Skeletal muscle tissue (tissue), 4 donors: Measurements from ENCODE around the gene KLF13. TPM values are rescaled to one million over a fixed set of nuclear protein-coding genes. Genes with fewer than 3 reads are reported as not detected.

ENCODE experiments used
- H3K27ac ChIP-seq: one replicate; pipeline ENCODE4 v1.7.0; 2013; ENCODE audit warnings: mild to moderate bottlenecking, low read depth, low read length, inconsistent platforms
- H3K27me3 ChIP-seq, 3 donors: one replicate each; pipeline ENCODE4 v1.7.0; 2013; ENCODE audit warnings: low read length in 3 of 3; ENCODE audit not compliant: control insufficient read depth in 3 of 3, insufficient read depth in 3 of 3
- H3K36me3 ChIP-seq, 3 donors: one replicate each; pipeline ENCODE4 v1.7.0; 2013; ENCODE audit warnings: low read length in 3 of 3; ENCODE audit not compliant: control insufficient read depth in 3 of 3, insufficient read depth in 3 of 3
- H3K4me1 ChIP-seq, 3 donors: one replicate each; pipeline ENCODE4 v1.7.0; 2013; ENCODE audit warnings: low read length in 3 of 3, mild to moderate bottlenecking in 3 of 3; ENCODE audit not compliant: control insufficient read depth in 3 of 3, insufficient read depth in 3 of 3
- H3K4me3 ChIP-seq, 3 donors: one replicate each; pipeline ENCODE4 v1.7.0; 2013; ENCODE audit warnings: low read length in 3 of 3
- H3K9ac ChIP-seq, 3 donors: one replicate each; pipeline ENCODE4 v1.7.0; 2013; ENCODE audit warnings: low read length in 3 of 3, mild to moderate bottlenecking in 3 of 3, moderate library complexity in 2 of 3, low read depth in 1 of 3
- H3K9me3 ChIP-seq, 3 donors: one replicate each; pipeline ENCODE4 v1.7.0; 2013; ENCODE audit warnings: low read length in 3 of 3; ENCODE audit not compliant: control insufficient read depth in 3 of 3
- total RNA-seq: library from RNA; depleted of rRNA; stranded (reverse); fragments of >200 nt; gene quantifications from one replicate; pipeline ENCODE4 v1.2.3, GENCODE V29; 2014
- donor health status: Osteomylitis.

The KLF13 gene
- total RNA-seq, 1 donor from 2014 or later, result 20.4 TPM

DNA sequence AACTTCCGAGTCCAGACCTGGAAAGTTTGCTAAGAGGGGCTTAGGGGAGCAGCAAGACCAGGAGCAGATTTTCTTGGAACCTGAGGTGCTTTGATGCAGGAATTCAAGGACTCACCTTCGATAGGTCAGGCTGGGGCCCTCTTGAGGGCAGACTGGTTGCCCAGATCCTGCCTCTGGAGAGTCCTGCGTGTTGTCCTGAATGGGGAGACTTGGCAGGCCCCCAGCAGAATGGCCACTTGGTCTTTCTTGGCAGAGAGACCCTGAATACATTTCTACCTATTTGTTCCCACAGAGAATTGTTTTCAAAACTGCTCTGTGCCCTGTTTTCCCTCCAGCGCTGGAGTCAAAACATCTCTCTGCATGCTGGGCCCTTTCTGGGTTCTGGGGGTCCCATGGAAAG lies 4.2 kb downstream of the KLF13 start:
- H3K27me3 ChIP-seq, result no peaks in the 10 kb centered on the region
- H3K9me3 ChIP-seq, result no peaks in the 10 kb centered on the region
- peaks cover 0 to 3% (median 0%) of the 10 kb centered on the region in 3 donors for H3K36me3 ChIP-seq
- H3K9ac ChIP-seq, result peak overlapping the region in 1 of 3 donors; percentile 58
- H3K4me1 ChIP-seq, result peaks cover 62 to 68% (median 64%) of the 10 kb centered on the region in 3 donors
- H3K27ac ChIP-seq, result no peak overlapping the region
- H3K4me3 ChIP-seq, result no peak overlapping the region

GRCh38 chr15:31331389-31331788 lies 4.8 kb downstream of the KLF13 start:
- H3K9ac ChIP-seq, result no peak overlapping the region
- H3K4me1 ChIP-seq, result peaks cover 68 to 73% (median 69%) of the 10 kb centered on the region in 3 donors
- no peak overlapping the region for H3K4me3 ChIP-seq
- no peaks in the 10 kb centered on the region for H3K9me3 ChIP-seq
- H3K27ac ChIP-seq, result no peak overlapping the region
- peaks cover 0 to 3% (median 0%) of the 10 kb centered on the region in 3 donors for H3K36me3 ChIP-seq
- H3K27me3 ChIP-seq, result no peaks in the 10 kb centered on the region

GRCh38 chr15:31332020-31332680 lies 5.5 kb downstream of the KLF13 start:
- H3K27ac ChIP-seq, result no peak overlapping the region
- peaks cover 75 to 81% (median 77%) of the 10 kb centered on the region in 3 donors for H3K4me1 ChIP-seq
- H3K9me3 ChIP-seq, result no peaks in the 10 kb centered on the region

GRCh38 chr15:31332681-31333071 lies 6.0 kb downstream of the KLF13 start:
- Histone ChIP-seq H3K36me3 (peaks cover 0 to 3% (median 0%) of the 10 kb centered on the region in 3 donors), H3K27ac (no peak overlapping the region), H3K4me1 (peaks cover 80 to 86% (median 82%) of the 10 kb centered on the region in 3 donors), H3K9me3 (no peaks in the 10 kb centered on the region), H3K9ac (peak overlapping the region in 2 of 3 donors; percentile 5 to 25), H3K27me3 (no peaks in the 10 kb centered on the region), H3K4me3 (no peak overlapping the region)

More at GRCh38 chr15:31332020-31332680, 5.5 kb downstream of the KLF13 start:
- Histone ChIP-seq H3K27me3 (no peaks in the 10 kb centered on the region), H3K36me3 (peaks cover 0 to 3% (median 0%) of the 10 kb centered on the region in 3 donors), H3K4me3 (no peak overlapping the region), H3K9ac (peak overlapping the region in 1 of 3 donors; percentile 5)

- H3K9me3 ChIP-seq, result no peaks in the 10 kb centered on the region
- H3K27me3 ChIP-seq, result no peaks in the 10 kb centered on the region
- H3K27ac ChIP-seq, result no peak overlapping the region
- no peak overlapping the region for H3K4me3 ChIP-seq
- peak overlapping the region in 1 of 3 donors; percentile 25 for H3K9ac ChIP-seq
- peaks cover 0 to 3% (median 0%) of the 10 kb centered on the region in 3 donors for H3K36me3 ChIP-seq
- peaks cover 85 to 90% (median 87%) of the 10 kb centered on the region in 3 donors for H3K4me1 ChIP-seq
Observed at GRCh38 chr15:31333119-31333518, 6.5 kb downstream of the KLF13 start.

- Histone ChIP-seq H3K36me3 (peaks cover 0 to 3% (median 0%) of the 10 kb centered on the region in 3 donors), H3K9ac (no peak overlapping the region), H3K9me3 (no peaks in the 10 kb centered on the region), H3K4me1 (peaks cover 87 to 94% (median 91%) of the 10 kb centered on the region in 3 donors), H3K27me3 (no peaks in the 10 kb centered on the region), H3K27ac (no peak overlapping the region), H3K4me3 (no peak overlapping the region)
Observed at GRCh38 chr15:31333820-31334219, 7.2 kb downstream of the KLF13 start.

DNA sequence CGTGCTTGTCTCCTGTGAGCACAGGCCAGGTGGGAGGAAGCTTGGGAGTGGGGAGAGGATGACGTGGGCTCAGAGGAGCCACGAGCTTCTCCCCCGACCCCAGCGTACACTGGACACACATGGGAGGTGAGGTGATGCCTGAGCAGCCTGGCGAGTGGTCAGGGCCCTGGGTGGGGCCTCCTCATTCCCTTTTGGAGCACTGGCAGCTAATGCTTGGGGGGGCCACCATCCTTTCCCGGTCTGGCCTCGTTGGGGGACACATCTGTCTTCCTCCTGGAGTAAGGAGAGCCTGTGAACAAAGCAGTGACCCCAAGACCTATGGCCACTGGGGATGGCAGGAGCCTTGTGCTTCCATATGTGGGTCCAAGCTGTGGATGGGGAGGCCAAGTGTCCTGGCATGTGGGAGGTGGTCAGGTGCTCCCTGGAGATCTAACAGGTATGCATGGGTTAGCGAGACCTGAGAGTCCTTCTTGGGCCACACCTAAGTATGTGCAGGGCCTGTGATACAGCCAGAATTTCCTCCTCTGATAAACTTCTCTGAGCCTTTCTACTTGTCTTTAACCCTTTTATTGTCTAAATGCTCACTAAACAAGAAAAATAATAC lies 9.5 kb downstream of the KLF13 start:
- peaks cover 0 to 5% (median 0%) of the 10 kb centered on the region in 3 donors for H3K36me3 ChIP-seq
- H3K27me3 ChIP-seq, result no peaks in the 10 kb centered on the region
- peaks cover 89 to 94% (median 92%) of the 10 kb centered on the region in 3 donors for H3K4me1 ChIP-seq
- H3K9me3 ChIP-seq, result no peaks in the 10 kb centered on the region
- H3K27ac ChIP-seq, result no peak overlapping the region
- H3K4me3 ChIP-seq, result peak overlapping the region in 2 of 3 donors; percentile 26 to 35
- peak overlapping the region in 1 of 3 donors; percentile 60 for H3K9ac ChIP-seq

DNA sequence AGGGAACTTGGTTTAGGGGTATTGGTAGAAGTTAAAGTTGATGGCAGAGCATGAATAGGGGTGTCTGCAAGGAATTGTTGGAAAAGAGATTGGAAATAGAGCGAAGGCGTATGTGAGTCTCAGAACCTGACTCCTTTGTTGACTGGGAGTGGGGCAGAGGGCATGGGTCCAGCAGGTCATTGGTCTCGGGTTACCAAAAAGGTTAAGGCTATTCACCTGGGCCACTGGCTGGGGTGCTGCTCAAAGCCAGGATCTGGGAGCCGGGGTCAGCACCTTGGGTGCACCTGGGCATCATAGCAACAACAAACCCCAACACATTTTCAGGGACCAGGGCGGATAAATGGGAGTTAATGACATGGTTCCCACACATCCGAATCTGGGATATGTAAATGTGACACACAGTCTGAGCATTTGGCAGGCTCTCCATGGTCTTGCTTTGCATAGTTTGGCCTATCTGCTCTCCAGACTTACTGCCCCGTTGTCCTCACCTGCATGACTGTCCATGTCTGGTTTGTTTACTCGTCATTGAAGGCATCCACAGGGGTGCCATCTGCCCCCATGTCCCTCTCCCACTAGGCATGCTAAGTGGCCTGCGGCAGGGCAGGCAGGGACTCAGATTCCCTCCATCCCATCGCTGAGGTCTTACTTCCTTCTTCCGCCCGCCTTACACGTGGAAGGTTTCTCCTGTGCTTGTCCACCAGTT lies 10.1 kb downstream of the KLF13 start:
- H3K4me3 ChIP-seq, result peak overlapping the region in 1 of 3 donors; percentile 52
- H3K27me3 ChIP-seq, result no peaks in the 10 kb centered on the region
- no peaks in the 10 kb centered on the region for H3K9me3 ChIP-seq
- H3K27ac ChIP-seq, result peak overlapping the region; percentile 7
- peak overlapping the region in 2 of 3 donors; percentile 7 to 41 for H3K9ac ChIP-seq
- H3K36me3 ChIP-seq, result peaks cover 0 to 2% (median 0%) of the 10 kb centered on the region in 3 donors
- H3K4me1 ChIP-seq, result peaks cover 89 to 92% (median 90%) of the 10 kb centered on the region in 3 donors

GRCh38 chr15:31337352-31338031 lies 10.9 kb downstream of the KLF13 start:
- Histone ChIP-seq H3K27ac (no peak overlapping the region), H3K36me3 (peaks cover 0 to 2% (median 0%) of the 10 kb centered on the region in 3 donors), H3K9me3 (no peaks in the 10 kb centered on the region), H3K4me3 (peak overlapping the region in 2 of 3 donors; percentile 2 to 52), H3K9ac (peak overlapping the region in 2 of 3 donors; percentile 7 to 41), H3K27me3 (no peaks in the 10 kb centered on the region), H3K4me1 (peaks cover 91 to 93% (median 92%) of the 10 kb centered on the region in 3 donors)
